Lower leg skin (tissue), 3 donors: ENCODE data around the gene RYR2.

Source experiments
- POLR2A ChIP-seq, 2 donors: fragments of 450-650 bp; IDR thresholded peaks; one replicate each; pipeline ENCODE4 v1.6.1; 2016 to 2017; ENCODE audit warnings: antibody characterized with exemption in 2 of 2, mild to moderate bottlenecking in 1 of 2, moderate library complexity in 1 of 2
- TF ChIP-seq, protein P1 (sequence below), 3 donors: fragments of 450-650 bp; IDR thresholded peaks; one replicate each; pipeline ENCODE4 v1.5.1; 2016; ENCODE audit warnings: antibody characterized with exemption in 3 of 3, mild to moderate bottlenecking in 3 of 3, moderate library complexity in 2 of 3

- TF ChIP-seq, protein P1, sequence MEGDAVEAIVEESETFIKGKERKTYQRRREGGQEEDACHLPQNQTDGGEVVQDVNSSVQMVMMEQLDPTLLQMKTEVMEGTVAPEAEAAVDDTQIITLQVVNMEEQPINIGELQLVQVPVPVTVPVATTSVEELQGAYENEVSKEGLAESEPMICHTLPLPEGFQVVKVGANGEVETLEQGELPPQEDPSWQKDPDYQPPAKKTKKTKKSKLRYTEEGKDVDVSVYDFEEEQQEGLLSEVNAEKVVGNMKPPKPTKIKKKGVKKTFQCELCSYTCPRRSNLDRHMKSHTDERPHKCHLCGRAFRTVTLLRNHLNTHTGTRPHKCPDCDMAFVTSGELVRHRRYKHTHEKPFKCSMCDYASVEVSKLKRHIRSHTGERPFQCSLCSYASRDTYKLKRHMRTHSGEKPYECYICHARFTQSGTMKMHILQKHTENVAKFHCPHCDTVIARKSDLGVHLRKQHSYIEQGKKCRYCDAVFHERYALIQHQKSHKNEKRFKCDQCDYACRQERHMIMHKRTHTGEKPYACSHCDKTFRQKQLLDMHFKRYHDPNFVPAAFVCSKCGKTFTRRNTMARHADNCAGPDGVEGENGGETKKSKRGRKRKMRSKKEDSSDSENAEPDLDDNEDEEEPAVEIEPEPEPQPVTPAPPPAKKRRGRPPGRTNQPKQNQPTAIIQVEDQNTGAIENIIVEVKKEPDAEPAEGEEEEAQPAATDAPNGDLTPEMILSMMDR (IDR thresholded peaks at IDR 0.05): no peak
- no peak for TF ChIP-seq POLR2A (IDR thresholded peaks at IDR 0.05)
Observed at GRCh38 chr1:237104096-237104495, 62.1 kb downstream of the RYR2 start.
